ENCODE results near the gene MYMK.

Gene MYMK

DNA sequence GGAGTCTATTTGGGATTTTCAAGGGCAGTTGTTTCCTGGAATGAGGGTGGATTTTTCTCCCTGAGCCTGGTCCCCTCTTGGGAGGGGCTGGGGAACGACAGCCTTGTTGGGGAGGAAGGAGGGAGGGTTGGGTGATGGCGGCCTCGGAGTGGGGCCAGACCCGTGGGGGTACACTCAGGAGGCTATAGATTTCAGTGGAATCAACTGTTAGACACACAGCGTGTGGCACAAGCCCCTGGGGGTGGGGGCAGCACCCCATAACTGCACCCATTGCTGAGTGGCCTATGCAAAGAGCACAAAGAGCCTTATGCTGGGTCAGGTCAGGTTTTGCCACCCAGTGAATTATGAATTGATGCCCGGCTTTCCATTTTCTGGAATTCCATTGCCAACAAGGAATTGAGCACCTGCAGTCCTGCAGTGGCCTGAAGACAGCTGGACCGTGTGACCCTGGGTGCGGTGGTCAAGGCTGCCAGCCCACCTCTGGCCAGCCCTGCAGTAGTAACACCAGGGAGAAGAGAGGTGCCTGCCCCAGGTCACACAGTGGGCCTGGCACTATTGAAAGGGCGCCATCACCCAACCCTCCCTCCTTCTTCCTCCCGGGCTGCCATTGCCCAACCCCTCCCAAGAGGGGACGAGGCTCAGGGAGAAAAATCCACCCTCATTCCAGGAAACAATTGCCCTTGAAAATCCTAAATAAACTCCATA is 8.4 kb downstream of the MYMK start:
- no peak for DNase-seq

DNA sequence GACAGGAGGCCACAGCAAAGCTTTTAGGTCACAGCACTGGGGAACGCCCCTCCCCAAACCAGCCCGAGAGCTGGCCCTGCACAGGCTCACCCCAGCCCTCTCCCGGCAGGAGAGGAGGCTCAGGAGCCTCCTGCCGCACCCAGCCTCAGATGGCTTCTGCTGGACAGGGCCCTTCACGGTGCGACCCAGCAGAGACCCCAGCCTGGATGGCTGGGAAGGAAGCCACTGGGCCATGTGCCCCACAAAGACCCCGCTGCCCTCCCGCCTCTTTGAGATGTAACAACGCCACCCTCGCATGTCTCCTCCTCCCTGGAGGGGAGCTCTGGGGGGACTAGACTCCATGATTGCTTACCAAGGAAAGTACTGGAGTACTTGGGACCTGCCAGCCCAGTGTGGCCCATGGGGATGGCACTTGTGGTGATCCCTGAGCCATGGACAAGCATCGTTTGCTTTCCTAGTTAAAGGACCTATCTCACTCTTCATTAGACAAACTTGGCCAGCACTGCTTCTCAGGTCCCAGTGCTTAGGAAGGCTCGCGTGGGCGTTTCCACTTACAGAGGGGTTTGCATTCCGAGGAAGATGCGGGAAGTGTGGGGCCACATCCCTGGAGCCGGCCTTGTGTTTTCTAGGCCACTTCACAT is 9.0 kb downstream of the MYMK start:
- no peak for DNase-seq

DNA sequence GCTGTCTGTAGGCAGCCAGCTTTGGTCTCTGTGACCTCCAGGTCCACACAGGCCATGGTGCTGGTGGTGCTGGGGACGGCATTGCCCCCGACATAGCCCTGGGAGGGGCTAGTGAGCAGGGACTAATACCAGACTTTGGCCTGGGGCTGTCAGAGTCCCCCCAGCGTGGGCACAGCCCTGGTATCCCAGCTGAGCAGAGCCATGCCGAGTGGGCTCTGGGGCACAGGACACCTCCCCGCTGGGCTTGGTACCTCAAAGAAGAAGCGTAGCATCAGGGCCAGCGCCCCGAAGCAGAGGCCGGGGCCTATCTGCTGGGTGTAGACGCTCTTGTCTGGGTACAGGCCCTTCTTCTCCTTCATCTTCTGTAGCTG is 9.5 kb downstream of the MYMK start:
- no peak for DNase-seq

DNA sequence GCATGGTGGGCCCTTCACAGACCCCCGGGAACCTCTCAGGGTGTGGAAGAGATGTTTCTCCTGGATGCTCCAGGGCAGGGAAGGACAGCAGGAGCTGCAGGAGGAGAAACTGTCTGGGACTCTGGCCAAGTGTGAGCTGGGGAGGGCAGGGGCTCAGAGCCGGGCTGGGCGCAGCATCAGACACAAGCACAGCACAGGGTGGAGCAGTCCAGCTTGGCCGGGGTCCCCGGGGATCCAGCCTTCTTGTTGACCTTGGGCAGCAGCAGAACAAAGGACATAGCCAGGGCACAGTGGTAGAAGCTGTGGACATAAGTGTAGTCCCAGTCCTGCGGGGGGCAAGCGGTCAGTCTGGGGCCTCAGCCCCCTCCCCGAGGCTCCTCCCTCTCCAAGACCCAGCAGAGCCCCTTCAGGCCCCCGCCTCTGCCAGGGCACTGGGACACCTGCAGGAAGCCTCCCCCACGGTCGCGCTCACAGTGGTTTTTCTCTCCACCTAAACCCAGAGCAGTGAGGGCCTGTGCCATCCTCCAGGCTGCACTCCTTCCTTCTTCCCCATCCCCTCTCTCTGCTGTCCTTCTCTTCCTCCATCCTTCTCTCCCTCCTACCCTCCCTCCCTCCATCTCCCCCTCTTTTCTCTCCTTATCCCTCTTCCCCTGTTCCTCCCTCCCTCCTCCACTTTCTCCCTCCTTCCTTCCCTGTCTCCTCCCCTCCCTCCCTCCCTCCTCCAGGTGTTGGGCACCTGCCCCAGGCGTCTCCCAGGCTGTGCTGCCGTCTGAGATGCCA is 10.1 kb downstream of the MYMK start:
- DNase-seq = no peak

DNA sequence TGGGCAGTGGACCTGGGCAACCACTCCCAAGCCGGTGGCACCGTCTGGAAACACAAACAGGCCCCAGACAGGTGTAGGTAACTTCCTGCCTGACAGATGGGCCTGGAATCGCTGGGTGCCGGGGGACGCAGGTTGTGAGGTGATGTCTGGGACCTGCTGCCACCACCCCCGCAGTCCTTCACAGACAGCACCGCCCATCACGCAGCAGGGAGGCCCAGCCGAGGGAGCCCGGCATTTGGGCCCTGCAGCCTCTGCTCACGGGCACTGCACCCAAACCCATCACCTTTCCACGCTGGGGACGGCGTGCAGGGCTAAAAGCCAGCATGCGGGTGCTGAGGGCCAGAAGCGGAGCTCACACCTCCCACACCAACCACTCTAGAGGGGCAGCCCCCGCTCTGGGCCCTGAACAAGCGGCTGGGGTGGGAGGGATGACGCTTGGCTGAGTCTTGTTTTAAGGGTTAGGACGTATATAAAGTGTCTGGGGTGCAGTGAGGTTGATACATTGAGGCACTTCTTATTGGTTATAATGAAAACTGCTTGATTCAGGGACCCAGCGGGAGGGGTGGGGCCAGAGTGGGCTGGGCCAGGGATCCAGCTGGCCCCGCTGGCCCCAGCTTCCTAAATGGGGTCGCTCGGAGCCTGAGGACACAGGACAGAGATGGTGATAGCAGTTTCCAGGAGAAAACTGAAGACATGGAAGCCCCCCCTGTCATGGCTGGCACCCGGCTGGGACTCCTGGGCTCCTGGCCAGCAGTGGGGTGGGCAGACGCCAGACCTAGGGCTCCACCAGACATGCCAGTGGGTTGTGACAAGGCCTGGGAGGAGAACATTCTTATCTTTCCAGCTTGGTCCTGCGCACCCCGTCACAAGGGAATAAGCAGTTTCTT is 11.3 kb downstream of the MYMK start:
- DNase-seq = no peak

DNA sequence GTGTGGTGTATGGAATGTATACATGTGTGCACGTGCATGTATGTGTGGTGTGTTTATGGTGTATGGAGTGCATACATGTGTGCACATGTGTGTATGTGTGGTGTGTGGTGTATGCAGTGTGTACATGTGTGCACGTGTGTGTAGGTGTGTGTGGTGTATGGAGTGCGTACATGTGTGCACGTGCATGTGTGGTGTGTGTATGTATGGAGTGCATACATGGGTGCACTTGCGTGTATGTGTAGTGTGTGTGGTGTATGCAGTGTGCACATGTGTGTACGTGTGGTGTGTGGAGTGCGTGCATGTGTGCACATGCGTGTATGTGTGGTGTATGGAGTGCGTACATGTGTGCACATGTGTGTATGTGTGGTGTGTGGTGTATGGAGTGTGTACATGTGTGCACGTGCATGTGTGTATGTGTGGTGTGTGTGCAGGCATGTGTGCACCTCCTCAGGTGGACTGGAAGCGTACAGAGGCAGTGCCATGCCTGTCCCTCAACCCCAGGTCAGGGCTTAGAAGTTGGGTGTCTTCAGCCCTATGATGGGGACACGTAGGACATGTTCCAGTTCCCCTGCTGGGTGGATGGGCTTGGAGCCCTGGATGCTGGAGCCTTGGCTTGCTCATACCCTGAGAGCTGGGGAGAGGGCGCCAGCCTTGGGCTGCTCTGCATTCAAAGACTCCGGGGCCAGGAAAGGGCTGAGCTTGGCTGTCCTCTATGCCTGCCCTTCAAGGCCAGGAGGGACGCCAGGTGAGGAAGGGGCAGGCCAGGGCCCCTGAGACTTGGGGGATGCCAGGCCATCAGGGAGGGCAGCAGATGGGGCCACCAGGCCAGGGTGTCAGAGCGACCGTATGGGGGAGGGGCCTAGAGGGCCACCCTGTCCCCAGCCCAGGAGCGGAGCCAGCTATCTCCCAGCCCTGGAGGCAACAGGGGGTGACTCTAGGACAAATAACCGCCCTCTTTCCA is 12.2 kb downstream of the MYMK start:
- DNase-seq = no peak

DNA sequence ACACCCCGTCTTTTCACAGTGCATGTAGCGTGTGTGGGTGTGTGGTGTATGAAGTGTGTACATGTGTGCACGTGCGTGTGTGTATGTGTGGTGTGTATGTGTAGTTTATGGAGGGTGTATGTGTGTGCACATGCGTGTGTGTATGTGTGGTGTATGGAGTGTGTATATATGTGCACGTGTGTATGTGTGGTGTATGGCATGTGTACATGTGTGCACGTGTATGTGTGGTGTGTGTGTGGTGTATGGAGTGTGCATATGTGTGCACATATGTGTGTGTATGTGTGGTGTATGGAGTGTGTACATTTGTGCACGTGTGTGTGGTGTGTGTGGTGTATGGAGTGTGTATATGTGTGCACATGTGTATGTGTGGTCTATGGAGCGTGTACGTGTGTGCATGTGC is 13.2 kb downstream of the MYMK start:
- DNase-seq = no peak

DNA sequence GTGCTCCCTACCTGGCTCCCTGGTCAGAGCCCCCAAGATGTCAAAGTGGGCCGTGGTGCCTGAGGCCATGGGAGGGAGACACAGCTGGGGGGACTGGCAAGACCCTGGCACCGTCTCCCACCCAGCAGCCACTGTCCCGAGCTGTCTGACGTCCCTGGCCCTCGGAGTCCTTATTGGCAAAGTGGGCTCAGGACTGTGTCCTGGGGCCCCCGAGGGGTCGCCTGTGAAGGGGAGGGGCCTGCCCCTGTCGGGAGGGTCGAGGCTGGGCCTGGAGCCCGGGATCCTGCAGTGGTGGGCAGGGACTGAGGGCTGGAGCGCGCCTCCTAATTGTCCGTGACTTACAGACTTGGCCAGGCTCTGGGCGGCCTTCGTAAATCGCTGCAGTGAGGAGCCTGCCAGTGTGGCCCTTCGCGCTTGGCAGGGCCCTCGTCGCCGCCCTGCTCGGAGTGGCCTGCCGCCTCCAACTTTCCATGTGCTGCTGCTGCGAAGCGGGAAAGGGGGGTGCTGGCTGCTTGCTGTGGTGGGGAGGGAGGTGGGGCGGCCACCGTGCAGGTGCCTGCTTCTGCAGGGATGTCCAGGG is 13.7 kb downstream of the MYMK start:
- DNase-seq = no peak

DNA sequence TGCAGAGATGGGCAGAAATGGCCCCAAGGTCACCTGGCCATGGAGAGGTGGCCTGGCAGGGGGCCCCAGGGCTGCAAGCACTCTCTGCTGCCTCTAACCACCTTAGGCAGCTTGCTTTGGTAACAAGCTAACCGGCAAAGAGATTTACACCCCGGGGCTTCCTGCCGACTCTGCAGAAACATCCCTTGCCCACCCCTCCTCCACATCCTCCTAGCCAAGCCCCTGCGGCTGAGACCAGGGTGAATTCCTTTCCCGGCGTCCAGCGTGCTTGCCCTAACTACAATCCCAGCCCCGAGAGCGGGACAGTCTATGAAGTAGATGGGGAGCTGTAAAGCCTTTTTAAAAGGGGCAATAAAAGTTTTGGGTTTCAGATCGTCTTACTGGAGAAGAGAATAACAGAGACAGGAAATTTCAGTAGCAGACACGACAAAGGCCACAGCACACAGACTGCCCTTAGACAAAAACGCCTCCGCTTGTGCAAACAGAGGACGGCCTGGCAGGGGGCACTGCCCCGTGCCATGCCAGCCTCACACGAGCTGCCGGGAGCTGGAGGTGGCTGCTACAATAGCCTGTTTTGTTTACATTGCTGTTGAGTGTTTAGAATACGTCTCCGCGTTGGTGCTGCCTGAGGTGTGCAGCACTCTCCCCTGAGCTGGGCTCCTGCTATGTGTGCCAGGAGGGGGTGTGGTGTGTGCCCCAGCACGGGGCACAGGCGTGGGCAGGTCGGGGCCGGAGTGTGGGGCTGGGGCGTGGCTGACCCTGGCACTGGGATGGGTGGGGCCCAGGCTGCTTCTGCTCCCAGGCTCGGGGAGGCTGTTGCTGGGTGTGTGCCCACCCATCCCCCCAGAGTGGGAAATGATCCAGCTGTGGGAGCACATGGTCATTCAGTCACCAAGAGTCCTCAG is 15.3 kb downstream of the MYMK start:
- peak; percentile 44 for DNase-seq

DNA sequence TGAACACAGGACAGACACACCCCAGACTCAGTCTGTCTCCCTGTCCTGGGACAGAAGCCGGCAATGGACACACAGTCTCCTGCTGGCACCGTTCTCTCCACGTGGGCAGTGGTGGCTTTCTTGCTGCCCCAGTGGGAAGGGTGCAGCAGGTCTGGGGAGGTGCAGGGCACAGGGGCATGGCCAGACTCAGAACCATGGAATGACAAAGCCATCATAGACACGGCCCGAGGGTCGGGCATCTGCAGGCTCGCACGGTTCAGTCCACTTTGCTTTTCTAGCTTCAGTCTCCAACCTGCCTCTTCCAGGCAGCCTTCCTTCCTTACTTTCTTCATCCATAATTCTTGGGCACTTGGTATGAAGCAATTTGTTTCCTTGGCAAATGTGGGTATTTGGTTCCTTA is 16.7 kb downstream of the MYMK start:
- no peak for DNase-seq

DNA sequence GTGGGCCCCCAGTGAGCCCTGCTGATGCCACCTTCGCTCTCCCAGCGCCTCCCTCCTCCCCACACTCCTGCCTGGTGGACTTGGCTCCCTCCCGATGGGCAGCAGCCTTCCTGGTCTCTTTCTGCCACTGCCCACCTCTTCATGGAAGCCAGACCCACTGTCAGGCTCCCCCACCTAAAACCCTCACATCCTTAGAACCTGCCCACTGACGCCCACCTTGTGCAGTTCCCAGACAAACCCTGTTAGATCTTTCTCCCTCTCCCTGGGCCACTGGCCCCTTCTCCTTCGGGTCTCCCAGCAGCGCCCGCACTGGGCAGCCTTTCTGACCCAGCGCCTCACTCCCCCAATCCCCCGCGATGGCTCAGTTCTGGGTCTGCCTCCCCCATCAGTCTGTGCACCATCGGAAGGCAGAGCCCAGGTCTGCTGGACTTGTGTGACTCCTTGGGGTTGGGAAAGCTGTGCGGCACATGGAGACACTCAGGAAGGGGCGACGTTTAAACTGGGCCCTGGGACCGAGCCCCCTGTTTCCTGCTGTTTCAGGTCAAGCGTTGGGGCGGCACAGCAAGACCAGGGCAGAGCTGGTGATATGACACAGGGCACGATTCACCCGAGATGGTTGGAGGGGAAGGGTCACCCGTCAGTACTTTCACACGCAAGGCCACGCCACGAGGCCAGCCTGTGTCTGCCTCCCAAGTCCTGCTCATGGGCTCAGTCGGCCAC is 17.4 kb downstream of the MYMK start:
- no peak for DNase-seq

DNA sequence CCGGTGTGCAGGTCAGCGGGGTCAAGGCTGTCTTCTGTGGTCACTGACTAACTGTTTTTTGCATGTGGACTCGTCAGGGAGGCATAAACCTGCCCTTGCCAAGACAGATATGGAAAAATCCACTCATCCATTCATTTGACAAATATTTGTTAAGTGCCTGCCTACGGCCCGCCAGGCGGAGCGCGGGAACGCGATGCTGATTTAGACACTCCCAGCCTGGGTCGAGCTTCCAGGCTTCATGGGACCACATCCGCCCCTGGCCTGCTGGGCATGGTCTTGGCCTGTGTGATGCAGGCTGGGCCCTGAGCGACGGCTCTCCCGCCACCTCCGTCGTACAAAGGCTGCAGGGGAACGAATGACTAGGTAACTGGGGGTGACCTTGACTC is 18.1 kb downstream of the MYMK start:
- DNase-seq = no peak

DNA sequence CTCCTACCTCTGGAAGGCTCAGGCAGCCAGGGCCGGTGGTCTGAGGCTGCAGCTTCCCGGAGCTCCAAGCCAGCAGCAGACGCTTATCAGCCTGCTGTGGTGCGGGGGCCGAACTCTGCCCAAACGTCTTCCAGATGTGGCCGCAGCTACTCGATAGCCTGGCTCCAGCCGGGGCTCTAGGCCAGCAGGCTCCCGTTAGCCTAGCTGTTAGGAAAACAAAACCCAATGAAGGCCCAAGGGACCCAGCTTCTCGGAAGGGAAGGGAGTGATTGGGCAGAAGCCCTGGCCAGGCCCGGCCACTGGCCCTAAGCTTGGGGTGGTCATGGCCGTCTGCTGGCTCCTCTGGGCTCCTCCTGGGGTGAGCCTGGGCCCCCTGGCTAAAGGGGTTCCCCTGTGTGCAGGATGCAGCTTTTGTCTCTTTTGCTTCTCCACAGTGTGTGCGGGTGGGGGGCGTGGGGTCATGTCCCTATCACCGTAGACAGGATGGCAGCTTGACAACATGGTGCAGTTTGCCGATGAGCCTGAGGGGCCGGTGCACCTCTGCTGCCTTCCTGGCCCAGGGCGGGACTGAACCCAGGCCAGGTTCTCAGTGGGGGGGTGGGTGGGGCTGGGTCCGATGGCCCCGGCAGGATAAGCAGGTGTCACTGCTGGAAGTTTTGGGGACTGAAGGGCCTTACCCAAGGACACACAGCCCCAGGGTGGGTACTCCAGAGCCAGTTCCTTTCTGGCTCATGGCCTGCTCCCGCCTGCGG is 18.7 kb downstream of the MYMK start:
- DNase-seq = no peak

DNA sequence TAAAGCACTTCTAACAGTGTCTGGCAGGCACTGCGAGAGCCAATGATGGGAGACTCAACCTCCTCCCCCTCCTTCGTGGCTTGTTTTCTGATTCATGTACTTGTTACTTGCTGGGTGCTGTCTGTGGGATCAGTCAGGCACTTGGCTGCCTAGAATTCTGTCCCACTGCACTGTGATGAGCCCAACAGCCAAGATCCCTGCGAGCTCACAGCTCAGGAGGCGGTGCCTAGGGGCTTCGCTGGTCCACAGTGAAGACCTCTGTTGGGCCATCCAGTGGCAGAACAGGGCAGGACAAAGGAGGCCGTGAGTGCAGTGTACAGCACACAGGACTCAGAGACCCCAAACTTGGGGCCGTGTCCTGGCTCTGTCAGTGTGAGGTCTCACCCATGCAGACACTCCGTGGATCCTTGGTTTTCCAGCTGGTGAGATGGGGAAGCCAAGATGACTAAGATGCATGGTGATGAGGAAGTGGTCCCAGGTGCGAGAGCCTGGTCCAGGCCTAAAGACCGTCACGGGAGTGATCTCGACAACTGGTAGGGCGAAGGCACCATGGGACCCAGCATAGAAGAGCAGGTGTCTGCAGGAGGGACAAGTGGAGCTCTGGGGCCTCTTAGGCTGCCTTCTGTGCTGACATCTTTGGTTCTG is 19.5 kb downstream of the MYMK start:
- no peak for DNase-seq

DNA sequence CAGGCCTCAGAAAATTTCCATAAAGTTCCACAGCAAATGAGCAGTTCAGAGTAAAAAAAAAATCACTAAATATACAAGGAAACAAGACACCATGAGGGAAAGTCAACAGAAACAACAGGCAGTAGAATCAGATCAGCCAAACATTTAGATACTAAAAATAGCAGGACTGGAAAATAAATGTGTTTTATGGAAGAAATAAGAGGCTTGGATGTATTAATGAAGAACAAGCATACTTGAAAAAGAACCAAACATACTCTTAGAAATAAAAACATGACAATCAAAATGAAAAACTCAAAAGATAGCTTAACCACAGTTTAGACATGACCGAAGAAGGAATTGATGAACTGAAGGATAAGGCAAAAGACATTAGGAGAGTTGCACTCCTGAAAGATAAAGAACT is 22.6 kb downstream of the MYMK start:
- no peak for DNase-seq

DNA sequence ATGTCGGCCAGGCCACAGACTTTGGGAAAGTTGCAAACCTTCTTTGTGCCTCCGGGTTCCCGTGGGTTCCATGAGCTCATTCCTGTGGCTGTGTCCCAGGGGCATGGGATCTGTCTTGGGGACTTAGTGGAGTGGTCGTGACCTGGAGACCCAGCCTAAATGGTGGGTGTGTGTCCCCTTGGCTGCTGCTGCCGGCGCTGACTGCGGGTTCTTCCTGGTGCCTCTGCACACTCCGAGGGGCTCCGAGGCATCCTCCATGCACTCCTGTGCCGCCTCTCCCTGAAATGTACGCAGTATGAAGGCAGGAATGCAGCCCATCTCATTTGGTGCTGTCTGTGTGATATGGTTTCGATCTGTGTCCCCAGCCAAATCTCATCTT is 24.9 kb downstream of the MYMK start:
- DNase-seq = no peak

DNA sequence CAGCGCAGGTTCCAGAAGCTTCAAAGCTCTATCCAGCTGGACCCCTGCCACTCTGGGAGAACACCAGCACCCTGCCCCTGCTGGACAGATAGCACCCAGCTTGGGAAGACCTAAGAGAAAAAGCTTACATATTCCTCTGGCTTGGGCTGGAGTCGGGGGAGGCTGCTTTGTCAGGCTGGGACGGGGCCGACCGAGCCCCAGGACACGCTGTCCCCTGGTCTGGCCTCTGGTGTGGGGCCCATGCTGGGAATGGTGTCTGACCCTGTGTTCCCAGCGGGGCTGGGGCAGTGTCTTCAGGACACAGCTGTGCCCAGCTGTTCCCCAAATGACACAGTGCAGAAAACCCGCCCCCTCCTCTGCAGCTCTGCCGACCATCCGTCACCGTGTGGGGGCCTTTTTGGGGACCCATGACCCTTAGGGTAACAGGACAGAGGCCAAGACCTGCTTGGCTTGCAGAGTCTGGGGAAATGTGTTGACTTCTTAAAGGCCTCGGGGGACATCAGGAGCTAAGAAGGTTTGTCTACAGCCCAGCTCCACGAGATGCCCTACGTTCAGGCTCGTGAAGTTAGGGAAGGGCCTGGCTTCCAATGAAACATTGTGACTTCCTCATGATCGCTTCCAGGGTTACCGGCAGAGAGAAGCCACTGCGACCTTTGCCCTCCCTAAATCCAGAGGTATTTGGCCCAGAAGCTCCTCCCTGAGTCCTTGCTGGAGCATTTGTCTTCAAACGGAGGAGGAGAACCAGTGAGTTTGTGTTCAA is 25.4 kb downstream of the MYMK start:
- DNase-seq = no peak
